AG04450 (cell line): ENCODE measurements around the gene KRT77. TPM values are rescaled to one million over a fixed set of nuclear protein-coding genes. Genes with fewer than 3 reads are reported as not detected.

Source experiments
- CTCF ChIA-PET: fragments of 300-600, 350-600 bp; formaldehyde crosslinking; extraction: SDS; loops from one replicate; lab custom pipeline; 2022; ENCODE audit warnings: antibody characterized with exemption, inconsistent platforms; lab: Charles Lee
- POLR2A ChIA-PET: fragments of 350-600 bp; formaldehyde crosslinking; extraction: SDS; loops from one replicate; lab custom pipeline; 2021; ENCODE audit warnings: antibody characterized with exemption, inconsistent platforms; lab: Yijun Ruan, JAX
- DNase-seq: peaks from one replicate; pipeline ENCODE4 v3.0.0-alpha.2; 2011; ENCODE audit warnings: low read depth, low spot score
- H3K27ac ChIP-seq: one replicate; pipeline ENCODE4 v1.5.1; 2012; ENCODE audit warnings: low read depth, low read length, control low read depth
- H3K27me3 ChIP-seq: one replicate; pipeline ENCODE4 v1.6.0; 2012; ENCODE audit warnings: low read length; ENCODE audit not compliant: control insufficient read depth, insufficient read depth
- H3K4me3 ChIP-seq: 2 replicates; pipeline ENCODE4 v1.5.1; 2011; ENCODE audit warnings: mild to moderate bottlenecking, low read depth, low read length, control low read depth
- H3K9me3 ChIP-seq: 2 replicates; pipeline ENCODE4 v1.5.1; 2012; ENCODE audit warnings: low read length; ENCODE audit not compliant: control insufficient read depth, insufficient read depth
- polyA plus RNA-seq: library from polyadenylated mRNA; depleted of rRNA; stranded (reverse); fragments of >200 nt; gene quantifications from 2 replicates; pipeline ENCODE4 v1.2.3, GENCODE V29; 2011
- TF ChIP-seq, protein P1 (sequence below): IDR thresholded peaks from 2 replicates; pipeline ENCODE4 v1.5.1; 2011; ENCODE audit warnings: low read depth, low read length, control low read depth, inconsistent platforms

The KRT77 gene
- polyA plus RNA-seq, 1 experiment = not detected

DNA sequence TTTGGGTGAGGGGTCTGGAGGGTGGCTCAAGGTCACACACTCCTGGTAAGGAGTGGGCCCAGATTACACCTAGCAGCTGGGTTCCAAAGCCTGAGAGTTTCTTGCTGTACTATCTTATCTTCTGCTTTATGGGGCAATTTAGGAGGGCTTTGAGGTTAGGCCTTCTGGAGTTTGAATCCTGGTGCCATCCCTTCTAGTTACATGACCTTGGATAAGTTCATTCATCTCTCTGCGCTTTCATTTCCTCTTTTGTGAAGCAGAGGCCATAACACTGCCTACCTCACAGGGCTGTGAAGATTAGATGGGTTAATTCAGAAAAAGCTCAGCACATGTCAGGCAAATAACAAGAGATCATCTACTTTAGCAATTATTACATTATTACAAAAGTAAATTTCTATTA, 7.4 kb upstream of the KRT77 start:
- peaks cover 41% of the 10 kb centered on the region for H3K27me3 ChIP-seq

DNA sequence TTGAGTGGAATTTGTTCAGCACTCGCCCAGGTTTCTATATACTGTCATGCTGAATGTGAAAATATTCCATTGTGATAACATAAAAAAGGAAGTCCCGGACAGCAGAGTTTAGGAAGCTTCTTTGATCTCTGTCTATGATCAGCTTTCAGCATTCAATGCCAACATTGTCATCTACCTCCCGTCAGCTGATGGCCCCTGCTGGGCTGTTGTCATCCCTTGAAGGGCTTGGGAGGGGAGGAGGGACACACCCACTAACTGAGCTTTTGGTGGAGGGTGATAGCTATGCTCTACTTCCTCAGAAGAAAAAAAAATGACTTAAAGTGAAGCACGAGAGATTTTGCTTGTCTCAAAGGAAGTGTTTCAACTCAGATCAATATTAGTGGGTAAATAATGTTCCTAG, 4.7 kb upstream of the KRT77 start:
- POLR2A ChIA-PET = no interaction called here
- Histone ChIP-seq H3K27ac (no peak overlapping the region), H3K4me3 (no peak overlapping the region), H3K9me3 (no peaks in the 10 kb centered on the region), H3K27me3 (peaks cover 20% of the 10 kb centered on the region)
- TF ChIP-seq, protein P1, sequence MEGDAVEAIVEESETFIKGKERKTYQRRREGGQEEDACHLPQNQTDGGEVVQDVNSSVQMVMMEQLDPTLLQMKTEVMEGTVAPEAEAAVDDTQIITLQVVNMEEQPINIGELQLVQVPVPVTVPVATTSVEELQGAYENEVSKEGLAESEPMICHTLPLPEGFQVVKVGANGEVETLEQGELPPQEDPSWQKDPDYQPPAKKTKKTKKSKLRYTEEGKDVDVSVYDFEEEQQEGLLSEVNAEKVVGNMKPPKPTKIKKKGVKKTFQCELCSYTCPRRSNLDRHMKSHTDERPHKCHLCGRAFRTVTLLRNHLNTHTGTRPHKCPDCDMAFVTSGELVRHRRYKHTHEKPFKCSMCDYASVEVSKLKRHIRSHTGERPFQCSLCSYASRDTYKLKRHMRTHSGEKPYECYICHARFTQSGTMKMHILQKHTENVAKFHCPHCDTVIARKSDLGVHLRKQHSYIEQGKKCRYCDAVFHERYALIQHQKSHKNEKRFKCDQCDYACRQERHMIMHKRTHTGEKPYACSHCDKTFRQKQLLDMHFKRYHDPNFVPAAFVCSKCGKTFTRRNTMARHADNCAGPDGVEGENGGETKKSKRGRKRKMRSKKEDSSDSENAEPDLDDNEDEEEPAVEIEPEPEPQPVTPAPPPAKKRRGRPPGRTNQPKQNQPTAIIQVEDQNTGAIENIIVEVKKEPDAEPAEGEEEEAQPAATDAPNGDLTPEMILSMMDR = no peak
- no peak for DNase-seq
- CTCF ChIA-PET = interaction anchor here (0.9 kb wide), 1 partner anchor 163 kb away, joined by 3 read pairs; no protein-coding TSS in a partner anchor

More for the DNA sequence above, 7.4 kb upstream of the KRT77 start:
- Histone ChIP-seq H3K4me3 (no peak overlapping the region), H3K27ac (no peak overlapping the region), H3K9me3 (peaks cover 5% of the 10 kb centered on the region; the same call in 1 of the 2 replicates)
- POLR2A ChIA-PET = no interaction called here
- CTCF ChIA-PET = no interaction called here
- TF ChIP-seq, protein P1 = no peak
- no peak for DNase-seq

DNA sequence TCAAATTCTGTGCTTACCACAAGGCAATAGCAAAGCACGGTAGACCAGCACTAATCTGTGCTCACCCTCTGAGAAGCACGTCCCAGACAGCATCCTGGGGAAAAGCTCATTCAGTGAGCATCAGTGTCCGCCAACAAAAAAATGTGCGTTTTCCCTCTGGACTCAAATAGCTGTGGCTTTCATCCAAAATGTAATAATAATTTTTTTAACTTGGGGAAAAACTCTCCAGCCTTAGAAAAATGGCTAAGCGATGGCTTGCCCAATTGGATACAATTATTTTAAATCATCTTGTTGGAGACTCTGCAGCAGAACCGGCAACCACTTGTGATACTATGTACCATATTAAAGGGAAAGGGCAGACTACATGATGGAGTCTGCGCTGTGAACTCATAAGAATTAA, 1.1 kb upstream of the KRT77 start:
- CTCF ChIA-PET = no interaction called here
- H3K27me3 ChIP-seq = peaks cover 16% of the 10 kb centered on the region
- H3K4me3 ChIP-seq = no peak overlapping the region
- no peaks in the 10 kb centered on the region for H3K9me3 ChIP-seq
- TF ChIP-seq, protein P1 = no peak
- DNase-seq = no peak
- POLR2A ChIA-PET = no interaction called here
- H3K27ac ChIP-seq = no peak overlapping the region

DNA sequence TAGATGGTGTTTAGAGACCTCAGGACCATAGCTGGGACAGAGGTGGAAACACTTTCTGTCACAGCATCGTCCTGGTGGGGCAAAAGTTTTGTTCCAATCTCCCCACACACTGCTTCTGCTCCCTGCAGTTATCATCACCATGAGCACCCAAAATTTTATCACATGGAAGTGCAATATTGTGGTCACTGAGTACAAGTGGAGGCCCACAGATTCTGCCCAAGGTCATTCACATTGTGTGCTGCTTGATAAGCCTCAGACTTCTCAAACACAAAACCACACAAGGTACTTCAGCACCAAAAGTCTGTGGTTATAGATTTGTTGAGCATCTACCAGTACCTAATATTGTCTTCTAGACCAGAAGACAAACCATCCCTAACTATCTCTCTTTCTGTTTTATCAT, 554 bp upstream of the KRT77 start:
- no peak for DNase-seq
- ChIA-PET CTCF (no interaction called here), POLR2A (no interaction called here)
- H3K27ac ChIP-seq = no peak overlapping the region
- H3K27me3 ChIP-seq = peaks cover 15% of the 10 kb centered on the region
- H3K4me3 ChIP-seq = no peak overlapping the region
- no peaks in the 10 kb centered on the region for H3K9me3 ChIP-seq
- TF ChIP-seq, protein P1 = no peak

DNA sequence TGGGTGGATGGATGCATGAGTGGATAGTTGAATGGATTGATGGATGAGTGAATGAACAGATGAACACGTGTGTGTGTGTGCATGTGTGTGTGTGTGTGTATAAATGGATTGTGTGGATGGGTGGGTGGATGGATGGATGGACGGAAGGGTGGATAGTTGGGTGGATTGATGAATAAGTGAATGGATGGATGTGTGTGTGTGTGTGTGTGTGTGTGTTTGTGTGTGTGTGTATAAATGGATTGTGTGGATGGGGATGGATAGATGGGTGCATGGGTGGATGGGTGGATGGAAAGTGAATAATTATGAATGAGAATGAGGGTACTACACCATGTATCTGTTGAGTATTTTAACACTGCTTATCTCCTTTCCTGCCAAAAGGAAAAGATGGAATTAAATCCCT, 986 bp downstream of the KRT77 start:
- DNase-seq = no peak
- CTCF ChIA-PET = no interaction called here
- Histone ChIP-seq H3K27ac (no peak overlapping the region), H3K4me3 (no peak overlapping the region), H3K9me3 (no peaks in the 10 kb centered on the region), H3K27me3 (peaks cover 15% of the 10 kb centered on the region)
- POLR2A ChIA-PET = no interaction called here
- TF ChIP-seq, protein P1 = no peak
